Sigmoid colon (tissue), 7 donors: ENCODE measurements around the gene CRIP2. TPM values are rescaled to one million over a fixed set of nuclear protein-coding genes. Genes with fewer than 3 reads are reported as not detected.

Experiments used
- DNase-seq: peaks from one replicate; pipeline ENCODE4 v3.0.0-alpha.2; 2019
- H3K27ac ChIP-seq, 4 donors: fragments of 200-600 bp; sonication (generic); one replicate each; pipeline ENCODE4 v1.5.1; 2016 to 2019; ENCODE audit warnings: mild to moderate bottlenecking in 1 of 4
- H3K27me3 ChIP-seq, 3 donors: fragments of 200-600 bp; sonication (generic); one replicate each; pipeline ENCODE4 v1.5.1; 2019; ENCODE audit warnings: mild to moderate bottlenecking in 1 of 3
- H3K36me3 ChIP-seq, 4 donors: fragments of 200-600 bp; sonication (generic); one replicate each; pipeline ENCODE4 v1.5.1; 2016 to 2019
- H3K4me1 ChIP-seq, 4 donors: fragments of 200-600 bp; sonication (generic); one replicate each; pipeline ENCODE4 v1.5.1; 2017 to 2019
- H3K4me3 ChIP-seq, 4 donors: fragments of 200-600 bp; sonication (generic); one replicate each; pipeline ENCODE4 v1.5.1; 2017 to 2019; ENCODE audit warnings: mild to moderate bottlenecking in 2 of 4, moderate library complexity in 1 of 4
- H3K9me3 ChIP-seq, 4 donors: fragments of 200-600 bp in 3 of 4; sonication (generic) in 3 of 4; one replicate each; pipeline versions ENCODE4 v1.5.1 to v1.6.1; 2013 to 2019
- CTCF ChIP-seq, 4 experiments: fragments of 450-650 bp in 3 of 4; fragments of 200-600 bp in 1 of 4; IDR thresholded peaks; one replicate each; pipeline ENCODE4 v1.5.1; 2016 to 2019; ENCODE audit warnings: antibody characterized with exemption in 4 of 4, mild to moderate bottlenecking in 3 of 4, moderate library complexity in 2 of 4
- EP300 ChIP-seq, 4 donors: sonication (generic); formaldehyde crosslinking; IDR thresholded peaks; one replicate each; pipeline ENCODE4 v1.6.1; 2017; ENCODE audit warnings: antibody characterized with exemption in 4 of 4
- POLR2A ChIP-seq, 2 donors: fragments of 450-650 bp; IDR thresholded peaks; one replicate each; pipeline ENCODE4 v1.6.1; 2016; ENCODE audit warnings: antibody characterized with exemption in 2 of 2, mild to moderate bottlenecking in 2 of 2, moderate library complexity in 2 of 2
- POLR2AphosphoS5 ChIP-seq, 4 donors: sonication (generic); formaldehyde crosslinking; IDR thresholded peaks; one replicate each; pipeline ENCODE4 v1.6.1; 2017; ENCODE audit warnings: antibody characterized with exemption in 4 of 4
- WGBS, 2 donors: extraction: QIAGEN DNeasy Blood & Tissue Kit; methylation state at CpG; one replicate each; pipeline ENCODE4 v1.1.7; 2013; 5-methylcytosine and 5-hydroxymethylcytosine counted together
- intact Hi-C: fragments of 100-400 bp; cut with DNase I; formaldehyde crosslinking; loops from one replicate; pipeline ENCODE4 v1.15.1; 2023
- polyA plus RNA-seq, 3 donors: library from polyadenylated mRNA; stranded (reverse); fragments of 200-250 nt; gene quantifications; one replicate each; pipeline ENCODE4 v1.2.3, GENCODE V29; 2013
- total RNA-seq, 4 donors: library from RNA; depleted of rRNA; stranded (reverse); fragments of >200 nt; gene quantifications; one replicate each; pipeline ENCODE4 v1.1.0, GENCODE V29; 2016
- donor health status: healthy with polysubstance abuse.
- donor health status: Bipolar disorder and iron deficiency.
- donor health status: healthy.

CRIP2 gene
- total and polyA plus RNA-seq, 7 donors: 13.6 to 79.5 (median 50.0) TPM

DNA sequence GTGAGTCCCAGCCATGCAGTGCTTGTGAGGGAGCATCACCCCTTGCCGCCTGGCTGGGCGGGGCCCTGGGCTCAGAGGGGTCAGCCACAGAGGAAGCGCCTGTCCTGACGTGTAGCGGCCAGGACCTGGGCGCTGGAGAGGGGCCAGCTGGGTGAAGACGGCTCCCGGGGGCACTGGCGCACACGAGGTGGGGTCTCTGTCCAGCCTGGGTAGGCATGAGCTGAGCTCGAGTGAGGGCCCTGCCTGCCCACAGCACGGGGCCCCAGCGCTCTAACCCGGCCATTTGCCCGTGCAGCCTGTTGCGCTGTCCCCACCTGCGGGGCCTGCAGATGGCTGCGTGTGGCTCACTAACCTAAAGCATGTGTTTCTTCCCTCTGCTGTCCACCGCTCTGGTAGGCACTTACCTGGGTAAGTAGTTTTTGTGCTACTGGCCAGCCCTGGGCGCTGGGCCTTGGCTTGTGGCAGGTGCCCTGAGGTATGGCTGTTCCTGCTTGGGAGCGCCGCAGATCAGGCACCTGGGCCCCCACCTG is 6.6 kb upstream of the CRIP2 start:
- TF ChIP-seq EP300 (IDR thresholded peaks at IDR 0.05) (no peak), CTCF (IDR thresholded peaks at IDR 0.05) (no peak), POLR2AphosphoS5 (IDR thresholded peaks at IDR 0.05) (no peak), POLR2A (IDR thresholded peaks at IDR 0.05) (no peak)
- intact Hi-C loops: no loop called here
- peaks cover 0 to 5% (median 0%) of the 10 kb centered on the region in 3 donors for H3K27me3 ChIP-seq
- no peak overlapping the region for H3K4me3 ChIP-seq
- DNase-seq: no peak
- WGBS, 2 donors: 94 to 95% methylated on average over 22 of the region's 22 CpGs
- H3K27ac ChIP-seq: peak overlapping the region in 1 of 4 donors; percentile 89
- H3K9me3 ChIP-seq: no peaks in the 10 kb centered on the region
- peaks cover 27 to 74% (median 41%) of the 10 kb centered on the region in 4 donors for H3K36me3 ChIP-seq
- H3K4me1 ChIP-seq: peaks cover 0 to 34% (median 28%) of the 10 kb centered on the region in 4 donors

- peaks cover 0 to 41% (median 36%) of the 10 kb centered on the region in 4 donors for H3K4me1 ChIP-seq
- DNase-seq: no peak
- intact Hi-C loops: no loop called here
Measured at GRCh38 chr14:105468621-105469241, 5.9 kb upstream of the CRIP2 start.

DNA sequence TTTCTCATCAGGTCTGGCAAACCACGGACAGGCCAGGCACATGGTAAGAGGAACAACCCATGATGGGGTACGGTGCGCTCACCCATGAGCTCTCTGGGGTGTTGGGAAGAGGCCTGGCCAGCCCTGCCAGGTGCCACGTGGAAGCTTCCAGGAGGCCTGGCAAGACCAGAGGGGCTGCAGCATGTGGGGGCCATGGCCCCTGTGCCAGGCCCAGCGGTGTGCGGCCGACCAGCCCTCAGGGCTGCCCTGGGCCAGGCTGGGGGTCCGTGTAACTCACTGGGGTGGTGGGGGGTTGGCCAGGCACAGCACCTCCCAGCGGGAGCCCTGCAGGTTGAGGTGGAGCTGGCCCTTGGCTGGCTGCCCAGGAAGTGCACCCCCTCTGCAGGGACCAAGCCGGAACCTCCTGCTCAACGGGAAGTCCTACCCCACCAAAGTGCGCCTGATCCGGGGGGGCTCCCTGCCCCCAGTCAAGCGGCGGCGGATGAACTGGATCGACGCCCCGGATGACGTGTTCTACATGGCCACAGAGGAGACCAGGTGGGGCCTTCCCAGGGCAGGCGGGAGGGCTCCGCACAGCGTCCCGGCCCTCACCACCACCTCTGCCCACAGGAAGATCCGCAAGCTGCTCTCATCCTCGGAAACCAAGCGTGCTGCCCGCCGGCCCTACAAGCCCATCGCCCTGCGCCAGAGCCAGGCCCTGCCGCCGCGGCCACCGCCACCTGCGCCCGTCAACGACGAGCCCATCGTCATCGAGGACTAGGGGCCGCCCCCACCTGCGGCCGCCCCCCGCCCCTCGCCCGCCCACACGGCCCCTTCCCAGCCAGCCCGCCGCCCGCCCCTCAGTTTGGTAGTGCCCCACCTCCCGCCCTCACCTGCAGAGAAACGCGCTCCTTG is 4.9 kb upstream of the CRIP2 start:
- Histone ChIP-seq H3K27me3 (peaks cover 0 to 19% (median 0%) of the 10 kb centered on the region in 3 donors), H3K36me3 (peaks cover 17 to 57% (median 25%) of the 10 kb centered on the region in 4 donors), H3K9me3 (no peaks in the 10 kb centered on the region), H3K4me1 (peaks cover 0 to 47% (median 42%) of the 10 kb centered on the region in 4 donors), H3K27ac (peak overlapping the region in 1 of 4 donors; percentile 89), H3K4me3 (no peak overlapping the region)
- no peak for TF ChIP-seq EP300 (IDR thresholded peaks at IDR 0.05)
- TF ChIP-seq CTCF (IDR thresholded peaks at IDR 0.05): no peak
- TF ChIP-seq POLR2A (IDR thresholded peaks at IDR 0.05): no peak
- intact Hi-C loops: loop anchor here (10.0 kb wide), 1 partner anchor 55 kb away; the partner anchor contains the start of gene TMEM121
- no peak for DNase-seq
- WGBS, 2 donors: 86 to 87% methylated on average over 54 of the region's 54 CpGs

More at GRCh38 chr14:105468621-105469241, 5.9 kb upstream of the CRIP2 start:
- no peak for TF ChIP-seq CTCF (IDR thresholded peaks at IDR 0.05)
- Histone ChIP-seq H3K36me3 (peaks cover 23 to 67% (median 34%) of the 10 kb centered on the region in 4 donors), H3K27me3 (peaks cover 0 to 12% (median 0%) of the 10 kb centered on the region in 3 donors), H3K4me3 (no peak overlapping the region), H3K27ac (peak overlapping the region in 2 of 4 donors; percentile 10 to 89), H3K9me3 (no peaks in the 10 kb centered on the region)
- 86 to 92% methylated on average over 19 of the region's 19 CpGs for WGBS, 2 donors

DNA sequence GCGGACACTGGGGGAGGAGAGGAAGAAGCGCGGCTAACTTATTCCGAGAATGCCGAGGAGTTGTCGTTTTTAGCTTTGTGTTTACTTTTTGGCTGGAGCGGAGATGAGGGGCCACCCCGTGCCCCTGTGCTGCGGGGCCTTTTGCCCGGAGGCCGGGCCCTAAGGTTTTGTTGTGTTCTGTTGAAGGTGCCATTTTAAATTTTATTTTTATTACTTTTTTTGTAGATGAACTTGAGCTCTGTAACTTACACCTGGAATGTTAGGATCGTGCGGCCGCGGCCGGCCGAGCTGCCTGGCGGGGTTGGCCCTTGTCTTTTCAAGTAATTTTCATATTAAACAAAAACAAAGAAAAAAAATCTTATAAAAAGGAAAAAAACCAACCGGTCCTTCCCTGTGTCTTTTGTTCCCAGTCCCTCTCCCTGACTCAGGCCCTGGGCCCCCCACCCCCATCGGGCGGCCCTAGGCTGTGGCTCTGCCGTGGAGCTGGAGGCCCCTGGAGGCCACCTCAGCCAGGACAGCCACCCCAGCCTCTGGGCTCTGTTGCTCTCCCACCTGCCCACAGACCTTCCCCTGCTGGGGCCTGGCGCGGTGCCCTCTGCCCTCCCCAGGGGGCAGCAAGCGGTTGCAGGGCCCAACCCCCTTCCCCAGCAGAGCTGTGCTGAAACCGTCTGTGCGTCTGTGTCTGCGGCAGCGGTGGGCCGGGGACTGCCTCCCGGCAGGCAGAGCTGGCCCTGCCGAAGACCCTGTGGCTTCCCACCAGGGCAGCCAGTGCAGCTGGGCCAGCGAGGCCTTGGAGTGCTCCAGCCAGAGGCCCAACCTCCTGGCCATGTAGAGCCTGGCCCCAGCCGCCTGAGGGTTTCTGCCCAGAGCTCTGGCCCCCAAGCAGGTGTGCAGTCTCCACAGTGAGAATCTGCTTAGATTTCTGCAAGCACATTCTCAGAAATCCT is 4.0 kb upstream of the CRIP2 start:
- TF ChIP-seq POLR2AphosphoS5 (IDR thresholded peaks at IDR 0.05): no peak
- no peak for TF ChIP-seq CTCF (IDR thresholded peaks at IDR 0.05)
- no peak for TF ChIP-seq POLR2A (IDR thresholded peaks at IDR 0.05)
- no peak for TF ChIP-seq EP300 (IDR thresholded peaks at IDR 0.05)
- peak overlapping the region in 2 of 4 donors; percentile 79 to 89 for H3K27ac ChIP-seq
- H3K4me3 ChIP-seq: no peak overlapping the region
- 83 to 87% methylated on average over 34 of the region's 34 CpGs for WGBS, 2 donors
- DNase-seq: no peak
- intact Hi-C loops: loop anchor here (10.0 kb wide), 1 partner anchor 54 kb away; the partner anchor contains the start of gene TMEM121
- H3K36me3 ChIP-seq: peaks cover 10 to 48% (median 17%) of the 10 kb centered on the region in 4 donors
- H3K4me1 ChIP-seq: peaks cover 0 to 56% (median 51%) of the 10 kb centered on the region in 4 donors
- H3K27me3 ChIP-seq: peaks cover 3 to 28% (median 3%) of the 10 kb centered on the region in 3 donors
- no peaks in the 10 kb centered on the region for H3K9me3 ChIP-seq
